Measurements from ENCODE around the gene TTC3.
"Not testable (repeated sequence)": the region's sequence is repeated elsewhere in the genome, so short reads cannot be mapped to it uniquely, and the experiment has no call there.

TTC3 gene

DNA sequence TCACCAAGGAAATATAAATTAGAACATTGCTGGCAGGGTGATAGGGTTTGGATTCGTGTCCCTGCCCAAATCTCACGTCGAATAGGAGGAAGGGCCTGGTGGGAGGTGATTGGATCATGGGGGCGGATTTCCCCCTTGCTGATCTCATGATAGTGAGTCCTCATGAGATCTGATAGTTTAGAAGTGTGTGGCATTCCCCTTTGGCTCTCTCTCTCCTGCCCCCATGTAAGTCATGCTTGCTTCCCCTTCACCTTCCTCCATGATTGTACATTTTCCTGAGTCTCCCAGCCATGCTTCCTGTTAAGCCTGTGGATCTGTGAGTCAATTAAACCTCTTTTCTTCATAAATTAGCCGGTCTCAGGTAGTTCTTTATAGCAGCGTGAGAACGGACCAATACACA, 133.4 kb downstream of the TTC3 start:
- in situ Hi-C loops (cut with MboI; ENCODE audit: low sequenced_read_pairs) = no loop called here
- H3K4me1 ChIP-seq = no peaks in the 10 kb centered on the region
- peaks cover 1% of the 10 kb centered on the region; the same call in 1 of the 2 replicates for H3K36me3 ChIP-seq (replicated peaks)
- H3K9me3 ChIP-seq = peaks cover 4% of the 10 kb centered on the region; the same call in 1 of the 2 replicates
- DNase-seq (ENCODE audit: low spot score in 2 of 2) = no peak
- H3K4me3 ChIP-seq = no peak overlapping the region
- H3K27me3 ChIP-seq (ENCODE audit: low read depth) = no peaks in the 10 kb centered on the region

DNA sequence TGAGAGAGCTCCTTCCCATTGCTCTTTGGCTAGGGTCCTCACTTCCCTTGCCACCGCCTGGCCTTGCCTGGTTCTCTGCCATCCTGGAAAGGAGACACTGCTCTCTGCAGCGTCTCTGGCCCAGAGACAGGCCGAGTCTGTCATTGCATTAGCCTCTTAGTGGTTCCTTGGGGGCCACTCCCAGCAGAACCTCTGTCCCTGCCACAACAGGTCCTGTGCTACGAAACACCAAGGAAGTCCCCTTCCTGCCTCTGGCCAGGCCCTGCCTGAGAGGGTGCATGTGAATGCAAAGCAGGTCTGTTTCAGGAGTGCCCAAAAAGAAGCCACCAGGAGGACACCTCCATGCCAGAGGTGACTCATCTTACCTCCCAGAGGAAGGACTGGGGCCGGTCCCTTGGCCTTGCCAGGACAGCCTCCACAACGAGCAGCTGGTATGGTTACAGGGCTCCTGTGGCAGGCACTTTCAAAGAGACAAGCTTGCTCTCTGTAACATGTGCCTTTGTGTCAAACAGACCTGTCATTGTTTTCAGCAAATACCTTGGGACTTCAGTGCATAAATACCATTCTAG, 134.5 kb downstream of the TTC3 start:
- H3K36me3 ChIP-seq (replicated peaks) = no peaks in the 10 kb centered on the region; the same call in 1 of the 2 replicates
- H3K9me3 ChIP-seq = peaks cover 4% of the 10 kb centered on the region; the same call in 1 of the 2 replicates
- H3K4me3 ChIP-seq = no peak overlapping the region
- no peaks in the 10 kb centered on the region for H3K27me3 ChIP-seq (ENCODE audit: low read depth)
- H3K4me1 ChIP-seq = no peaks in the 10 kb centered on the region
- in situ Hi-C loops (cut with MboI; ENCODE audit: low sequenced_read_pairs) = no loop called here
- DNase-seq (ENCODE audit: low spot score in 2 of 2) = no peak

DNA sequence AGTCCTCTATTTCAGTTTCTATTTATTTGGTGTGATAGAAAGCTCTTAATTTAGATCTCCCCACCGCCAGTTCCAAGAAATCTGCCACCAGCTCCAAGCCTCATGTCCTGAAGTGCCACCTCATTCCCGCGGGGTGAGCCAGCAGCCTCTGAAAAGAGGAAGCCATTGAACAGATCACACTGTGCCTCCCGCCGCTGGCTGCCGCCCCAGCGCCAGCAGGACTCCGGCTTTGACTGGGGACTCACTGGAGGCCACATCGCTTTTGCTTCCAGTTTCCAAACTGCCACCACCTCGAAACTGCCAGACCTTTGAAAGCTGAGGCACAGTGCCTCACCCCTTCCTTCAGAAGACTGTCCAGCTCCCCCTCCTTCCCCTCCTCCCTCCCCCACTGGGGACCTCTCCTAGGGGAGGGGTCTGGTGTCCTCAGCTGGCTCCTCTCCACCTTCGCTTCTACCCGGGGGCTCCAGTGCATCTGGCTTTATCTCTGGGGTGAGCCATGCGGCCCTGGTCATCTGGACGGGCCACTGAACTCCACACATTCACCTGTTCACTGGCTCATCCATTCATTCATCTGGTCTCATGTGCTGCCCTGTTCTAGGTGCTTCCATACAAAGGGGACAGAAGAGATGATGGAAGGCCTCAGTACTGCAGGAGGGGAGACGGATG, 135.1 kb downstream of the TTC3 start:
- H3K27me3 ChIP-seq (ENCODE audit: low read depth) = no peaks in the 10 kb centered on the region
- in situ Hi-C loops (cut with MboI; ENCODE audit: low sequenced_read_pairs) = no loop called here
- no peak for DNase-seq (ENCODE audit: low spot score in 2 of 2)
- no peak overlapping the region for H3K4me3 ChIP-seq
- no peaks in the 10 kb centered on the region for H3K4me1 ChIP-seq
- H3K36me3 ChIP-seq (replicated peaks) = no peaks in the 10 kb centered on the region
- H3K9me3 ChIP-seq = peaks cover 4% of the 10 kb centered on the region; the same call in 1 of the 2 replicates

DNA sequence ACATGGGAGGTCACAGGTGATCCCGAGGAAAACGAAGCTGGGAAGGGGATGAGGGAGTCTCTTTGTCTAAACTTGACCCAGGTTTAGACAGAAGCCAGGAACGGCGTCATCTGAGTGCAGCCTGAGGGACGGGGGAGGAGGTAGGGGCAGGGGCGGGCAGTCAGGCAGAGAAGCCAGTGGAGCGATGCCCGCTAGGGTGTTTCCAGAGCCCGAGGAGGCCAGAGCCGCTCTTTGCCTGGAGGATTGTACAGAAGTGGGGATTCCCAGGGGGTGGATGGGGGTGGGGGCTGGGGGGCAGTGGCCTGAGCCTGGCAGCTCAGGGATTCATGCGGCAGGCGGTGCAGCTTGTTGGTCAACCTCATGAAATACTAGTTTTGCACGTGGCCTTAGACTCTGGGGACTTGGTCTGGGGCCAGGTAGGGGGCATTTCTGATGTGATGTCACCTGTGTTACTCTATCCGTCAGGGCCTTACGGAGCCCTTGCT, 135.7 kb downstream of the TTC3 start:
- H3K9me3 ChIP-seq = peaks cover 4% of the 10 kb centered on the region; the same call in 1 of the 2 replicates
- H3K4me3 ChIP-seq = no peak overlapping the region
- no peak for DNase-seq (ENCODE audit: low spot score in 2 of 2)
- H3K4me1 ChIP-seq = no peaks in the 10 kb centered on the region
- in situ Hi-C loops (cut with MboI; ENCODE audit: low sequenced_read_pairs) = no loop called here
- H3K36me3 ChIP-seq (replicated peaks) = no peaks in the 10 kb centered on the region
- H3K27me3 ChIP-seq (ENCODE audit: low read depth) = no peaks in the 10 kb centered on the region

DNA sequence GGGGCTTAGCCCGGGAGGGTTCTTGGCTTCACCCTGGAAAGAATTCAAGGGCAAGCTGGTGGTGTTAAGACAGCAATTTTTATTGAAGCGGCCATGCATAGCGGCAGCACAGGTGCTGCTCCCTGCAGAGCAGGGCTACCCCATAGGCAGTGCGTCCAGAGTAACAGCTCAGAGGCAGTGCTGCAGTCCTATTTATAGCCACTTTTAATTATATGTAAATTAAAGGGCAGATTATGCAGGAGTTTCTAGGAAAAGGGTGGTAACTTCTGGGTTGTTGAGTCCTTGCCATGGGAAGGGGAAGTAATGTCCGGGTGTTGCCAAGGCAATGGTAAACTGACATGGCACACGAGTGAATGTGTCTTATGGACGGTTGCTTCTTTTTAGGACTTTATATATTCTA, 137.1 kb downstream of the TTC3 start:
- DNase-seq (ENCODE audit: low spot score in 2 of 2) = no peak

DNA sequence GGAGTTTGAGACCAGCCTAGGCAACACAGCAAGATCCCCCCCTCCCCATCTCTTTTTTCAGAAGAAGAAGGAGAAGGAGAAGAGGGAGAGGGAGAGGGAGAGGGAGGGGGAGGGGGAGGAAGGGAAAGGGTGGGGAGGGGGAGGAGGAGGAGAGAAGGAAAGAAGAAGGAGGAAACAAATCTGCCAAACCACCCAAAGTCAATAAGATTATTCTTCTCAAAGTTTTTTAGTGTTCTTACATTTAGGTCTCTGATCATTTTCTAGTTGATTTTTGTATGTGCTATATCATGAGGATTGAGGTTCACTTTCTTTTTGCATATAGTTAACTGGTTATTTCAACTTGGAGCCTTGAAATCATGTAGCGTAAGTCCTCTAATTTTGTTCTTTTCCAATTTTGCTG, 137.7 kb downstream of the TTC3 start:
- in situ Hi-C loops (cut with MboI; ENCODE audit: low sequenced_read_pairs) = no loop called here
- H3K9me3 ChIP-seq = peaks cover 4% of the 10 kb centered on the region; the same call in 1 of the 2 replicates

More for the DNA sequence above, 137.1 kb downstream of the TTC3 start:
- Histone ChIP-seq H3K4me1 (no peaks in the 10 kb centered on the region), H3K36me3 (replicated peaks) (no peaks in the 10 kb centered on the region), H3K9me3 (peaks cover 4% of the 10 kb centered on the region; the same call in 1 of the 2 replicates), H3K4me3 (no peak overlapping the region), H3K27me3 (ENCODE audit: low read depth) (no peaks in the 10 kb centered on the region)
- in situ Hi-C loops (cut with MboI; ENCODE audit: low sequenced_read_pairs) = no loop called here

DNA sequence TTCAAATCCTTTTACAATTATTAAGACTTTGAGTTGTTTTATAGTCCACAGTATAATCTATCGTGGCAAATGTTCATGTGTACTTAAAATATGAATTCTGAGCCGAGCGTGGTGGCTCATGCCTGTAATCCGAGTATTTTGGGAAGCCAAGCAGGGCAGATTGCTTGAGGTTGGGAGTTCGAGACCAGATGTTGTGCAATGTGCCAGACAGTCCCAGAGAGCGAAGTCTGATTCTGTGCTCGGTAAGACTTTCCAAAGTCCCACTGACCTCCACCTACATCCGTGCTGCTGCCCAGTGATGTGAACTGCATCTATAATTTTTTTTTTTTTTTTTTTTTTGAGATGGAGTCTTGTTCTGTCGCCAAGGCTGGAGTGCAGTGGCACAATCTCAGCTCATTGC, 141.9 kb downstream of the TTC3 start:
- DNase-seq (ENCODE audit: low spot score in 2 of 2) = no peak
- H3K9me3 ChIP-seq = peaks cover 3% of the 10 kb centered on the region; the same call in 1 of the 2 replicates
- H3K4me1 ChIP-seq = peaks cover under 1% of the 10 kb centered on the region; the same call in 1 of the 2 replicates
- in situ Hi-C loops (cut with MboI; ENCODE audit: low sequenced_read_pairs) = no loop called here
- H3K4me3 ChIP-seq = no peak overlapping the region
- no peaks in the 10 kb centered on the region for H3K27me3 ChIP-seq (ENCODE audit: low read depth)
- no peaks in the 10 kb centered on the region for H3K36me3 ChIP-seq (replicated peaks)

More for the DNA sequence above, 137.7 kb downstream of the TTC3 start:
- H3K36me3 ChIP-seq (replicated peaks) = no peaks in the 10 kb centered on the region
- H3K4me3 ChIP-seq = no peak overlapping the region
- no peaks in the 10 kb centered on the region for H3K27me3 ChIP-seq (ENCODE audit: low read depth)
- no peak for DNase-seq (ENCODE audit: low spot score in 2 of 2)
- H3K4me1 ChIP-seq = no peaks in the 10 kb centered on the region

DNA sequence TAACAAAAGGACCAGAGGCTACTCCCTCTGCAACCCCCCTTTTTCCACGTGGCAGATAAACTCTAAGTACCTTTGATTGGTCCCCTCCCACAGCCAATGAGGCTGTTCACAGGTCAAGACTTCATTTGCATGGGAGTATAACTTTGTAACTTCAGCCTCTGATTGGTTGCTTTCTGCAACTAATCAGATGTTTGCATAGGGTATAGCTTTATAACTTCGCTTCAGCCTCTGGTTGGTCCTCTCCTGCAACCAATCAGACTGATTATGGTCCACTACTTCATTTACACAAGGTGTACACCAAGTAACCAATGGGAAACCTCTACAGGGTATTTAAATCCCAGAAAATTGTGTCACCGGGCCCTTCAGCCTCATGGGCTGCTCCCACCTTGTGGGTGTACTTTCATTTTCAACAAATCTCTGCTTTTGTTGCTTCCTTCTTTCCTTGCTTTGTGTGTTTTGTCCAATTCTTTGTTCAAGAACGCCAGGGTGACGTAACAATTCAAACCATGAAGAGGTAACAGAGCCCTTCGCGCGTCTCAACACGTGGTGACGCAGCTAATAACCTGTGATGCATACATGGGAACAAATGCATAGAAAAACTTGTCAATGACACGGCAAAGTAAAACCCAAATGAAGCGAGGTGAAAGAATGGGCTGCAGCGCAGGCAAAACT, 146.8 kb downstream of the TTC3 start:
- Histone ChIP-seq H3K36me3 (replicated peaks) (peaks cover 7% of the 10 kb centered on the region), H3K4me1 (peaks cover 10% of the 10 kb centered on the region), H3K9me3 (peaks cover 3% of the 10 kb centered on the region; the same call in 1 of the 2 replicates), H3K4me3 (peak overlapping the region; percentile 51), H3K27me3 (ENCODE audit: low read depth) (no peaks in the 10 kb centered on the region)
- no peak for DNase-seq (ENCODE audit: low spot score in 2 of 2)
- in situ Hi-C loops (cut with MboI; ENCODE audit: low sequenced_read_pairs) = no loop called here

DNA sequence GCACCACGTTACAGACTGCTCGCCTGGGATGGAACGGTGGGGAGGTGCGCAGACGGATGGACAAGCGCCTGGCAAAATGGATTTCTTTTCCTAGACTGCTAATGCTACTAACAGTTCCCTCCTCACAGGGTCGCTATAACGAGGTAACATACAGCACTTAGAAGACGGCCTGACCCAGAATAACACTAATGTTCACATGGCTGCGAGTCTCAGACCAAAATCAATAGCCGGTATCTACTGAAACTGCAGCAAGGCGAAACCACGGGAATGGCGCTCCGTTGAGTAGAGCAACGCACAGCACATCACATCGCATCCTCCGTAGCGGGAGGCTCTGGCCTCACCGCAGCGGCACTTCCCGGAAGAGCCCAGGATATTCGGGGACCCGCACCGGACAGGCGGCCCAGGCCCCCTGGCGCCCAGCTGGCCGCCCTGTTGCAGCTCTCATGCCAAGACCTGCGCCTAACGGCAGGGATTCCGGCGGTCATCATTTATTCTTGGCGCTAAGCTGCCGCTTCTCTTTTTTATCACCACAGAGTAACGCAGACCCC, 147.5 kb downstream of the TTC3 start:
- Histone ChIP-seq H3K4me1 (peaks cover 10% of the 10 kb centered on the region), H3K4me3 (peak overlapping the region; percentile 51), H3K36me3 (replicated peaks) (peaks cover 14% of the 10 kb centered on the region), H3K27me3 (ENCODE audit: low read depth) (no peaks in the 10 kb centered on the region), H3K9me3 (peaks cover 3% of the 10 kb centered on the region; the same call in 1 of the 2 replicates)
- in situ Hi-C loops (cut with MboI; ENCODE audit: low sequenced_read_pairs) = no loop called here
- peak; percentile 28 to 55 for DNase-seq (ENCODE audit: low spot score in 2 of 2)

DNA sequence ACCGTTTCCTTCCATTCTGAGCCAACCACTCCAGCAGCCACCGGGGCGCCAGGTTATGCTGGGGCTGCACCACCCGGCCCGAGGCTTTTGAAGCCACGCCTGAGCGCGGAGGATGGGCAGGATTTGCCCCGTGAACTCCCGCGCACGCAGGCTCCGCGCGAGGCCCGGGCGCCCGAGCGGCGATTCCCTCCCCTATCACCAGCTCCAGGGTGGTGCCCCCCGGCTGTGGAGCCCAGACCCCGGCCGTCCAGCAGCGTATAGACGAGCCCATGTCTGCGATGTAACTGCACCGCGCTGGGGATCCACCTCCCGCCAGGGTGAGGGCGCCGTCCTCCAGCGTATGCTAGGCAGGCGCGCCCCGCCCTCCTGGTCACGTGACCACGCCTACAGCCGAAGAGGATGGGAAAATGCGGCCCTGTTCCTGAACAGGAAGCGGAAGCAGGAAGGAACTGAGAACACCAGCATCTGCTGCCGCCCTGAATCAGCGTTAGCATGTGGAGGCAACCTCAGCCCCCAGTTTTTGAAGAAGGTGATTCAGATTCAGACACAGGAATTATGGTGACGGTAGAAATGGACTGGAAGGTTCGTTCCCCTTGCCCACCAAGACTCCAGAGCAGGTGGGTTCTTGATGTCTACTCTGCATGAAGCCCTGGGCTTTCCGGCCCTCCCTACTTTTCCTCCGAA, 148.1 kb downstream of the TTC3 start:
- peaks cover 10% of the 10 kb centered on the region for H3K4me1 ChIP-seq
- DNase-seq (ENCODE audit: low spot score in 2 of 2) = peak; percentile 93 to 98
- H3K27me3 ChIP-seq (ENCODE audit: low read depth) = no peaks in the 10 kb centered on the region
- peak overlapping the region; percentile 51 for H3K4me3 ChIP-seq
- H3K36me3 ChIP-seq (replicated peaks) = peaks cover 18% of the 10 kb centered on the region
- peaks cover 3% of the 10 kb centered on the region; the same call in 1 of the 2 replicates for H3K9me3 ChIP-seq
- in situ Hi-C loops (cut with MboI; ENCODE audit: low sequenced_read_pairs) = no loop called here

DNA sequence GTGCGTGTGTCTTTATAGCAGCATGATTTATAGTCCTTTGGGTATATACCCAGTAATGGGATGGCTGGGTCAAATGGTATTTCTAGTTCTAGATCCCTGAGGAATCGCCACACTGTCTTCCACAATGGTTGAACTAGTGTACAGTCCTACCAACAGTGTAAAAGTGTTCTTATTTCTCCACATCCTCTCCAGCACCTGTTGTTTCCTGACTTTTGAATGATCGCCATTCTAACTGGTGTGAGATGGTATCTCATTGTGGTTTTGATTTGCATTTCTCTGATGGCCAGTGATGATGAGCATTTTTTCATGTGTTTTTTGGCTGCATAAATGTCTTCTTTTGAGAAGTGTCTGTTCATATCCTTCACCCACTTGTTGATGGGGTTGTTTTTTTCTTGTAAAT, 149.2 kb downstream of the TTC3 start:
- H3K4me3 ChIP-seq; DNase-seq (ENCODE audit: low spot score in 2 of 2); H3K9me3 ChIP-seq; H3K27me3 ChIP-seq (ENCODE audit: low read depth); in situ Hi-C loops (cut with MboI; ENCODE audit: low sequenced_read_pairs): not testable (repeated sequence)
- peaks cover 28% of the 10 kb centered on the region for H3K36me3 ChIP-seq (replicated peaks)
- H3K4me1 ChIP-seq = peaks cover 10% of the 10 kb centered on the region

DNA sequence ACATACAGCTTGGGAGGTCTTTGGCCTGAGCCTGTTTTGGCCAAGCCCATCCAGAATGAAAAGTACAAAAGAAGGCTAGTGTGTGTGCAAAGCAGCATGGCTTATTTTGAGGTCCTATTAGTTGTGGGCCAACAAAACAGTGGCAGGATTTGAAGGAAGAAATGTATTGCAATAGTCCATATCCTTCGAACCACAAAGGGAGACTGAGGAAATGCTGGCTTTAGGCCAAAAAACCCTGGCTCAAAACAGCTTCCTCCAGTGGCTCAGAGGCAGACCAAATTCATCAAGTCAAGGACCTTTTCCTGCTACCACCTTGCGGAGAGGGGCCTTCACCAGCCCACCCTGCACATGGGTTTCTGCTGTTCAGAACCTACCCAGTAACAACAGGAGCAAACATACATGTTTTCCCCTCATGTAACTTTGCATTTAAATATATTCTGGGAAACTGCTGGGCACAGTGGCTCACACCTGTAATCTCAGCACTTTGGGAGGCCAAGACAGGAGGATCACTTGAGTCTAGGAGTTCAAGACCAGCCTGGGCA, 150.8 kb downstream of the TTC3 start:
- H3K4me1 ChIP-seq = peaks cover 10% of the 10 kb centered on the region
- DNase-seq (ENCODE audit: low spot score in 2 of 2) = no peak

More for the DNA sequence above, 150.8 kb downstream of the TTC3 start:
- H3K4me3 ChIP-seq = no peak overlapping the region
- peaks cover 3% of the 10 kb centered on the region; the same call in 1 of the 2 replicates for H3K9me3 ChIP-seq
- in situ Hi-C loops (cut with MboI; ENCODE audit: low sequenced_read_pairs) = no loop called here
- peaks cover 42% of the 10 kb centered on the region for H3K36me3 ChIP-seq (replicated peaks)
- H3K27me3 ChIP-seq (ENCODE audit: low read depth) = no peaks in the 10 kb centered on the region
